ENCODE data around the gene BAIAP2L2. TPM values are rescaled to one million over a fixed set of nuclear protein-coding genes. Genes with fewer than 3 reads are reported as not detected.

BAIAP2L2 gene
- total RNA-seq, 1 experiment from 2014 or later: 0.20 TPM

Other genes starting within 250 kb of the BAIAP2L2 start
- 20.4 and 27.6 TPM in 2 replicates for gene MICALL1, start 204.4 kb downstream of the BAIAP2L2 start, total RNA-seq (2014; rRNA removed; shearing (Covaris generic))
- gene C22orf23, start 157.1 kb downstream of the BAIAP2L2 start, total RNA-seq (2014; rRNA removed; shearing (Covaris generic)): not detected in 2 replicates
- gene POLR2F, start 157.0 kb downstream of the BAIAP2L2 start, total RNA-seq (2014; rRNA removed; shearing (Covaris generic)): 225 and 303 TPM in 2 replicates
- not detected in 2 replicates for gene SOX10, start 126.1 kb downstream of the BAIAP2L2 start, total RNA-seq (2014; rRNA removed; shearing (Covaris generic))
- 23.3 and 35.1 TPM in 2 replicates for gene PICK1, start 53.3 kb downstream of the BAIAP2L2 start, total RNA-seq (2014; rRNA removed; shearing (Covaris generic))
- gene SLC16A8, start 26.5 kb downstream of the BAIAP2L2 start, total RNA-seq (2014; rRNA removed; shearing (Covaris generic)): not detected in 2 replicates
- gene PLA2G6, start 71.1 kb upstream of the BAIAP2L2 start, total RNA-seq (2014; rRNA removed; shearing (Covaris generic)): 11.4 TPM in 2 replicates
- 10.5 and 11.9 TPM in 2 replicates for gene MAFF, start 91.3 kb upstream of the BAIAP2L2 start, total RNA-seq (2014; rRNA removed; shearing (Covaris generic))
- 16.2 and 20.5 TPM in 2 replicates for gene TMEM184B, start 162.3 kb upstream of the BAIAP2L2 start, total RNA-seq (2014; rRNA removed; shearing (Covaris generic))
- gene CSNK1E, start 206.7 kb upstream of the BAIAP2L2 start, total RNA-seq (2014; rRNA removed; shearing (Covaris generic)): 94.4 and 129 TPM in 2 replicates